Mesendoderm (in vitro differentiated cells): ENCODE data around the gene NAV1.
A peak's percentile ranks its signal among the peaks of the same experiment; 100 is the strongest.

Experiments used
- DNase-seq: peaks from one replicate; pipeline ENCODE4 v3.0.0; 2013
- H2AK5ac ChIP-seq: 2 replicates; pipeline ENCODE4 v1.6.1; 2013; ENCODE audit warnings: low read length, inconsistent platforms
- H2BK120ac ChIP-seq: 2 replicates; pipeline ENCODE4 v1.6.1; 2013; ENCODE audit warnings: low read depth, mild to moderate bottlenecking, low read length, moderate library complexity, mixed read lengths
- H2BK15ac ChIP-seq: replicated peaks from 2 replicates; pipeline ENCODE4 v1.6.1; 2013; ENCODE audit warnings: low read depth, mild to moderate bottlenecking, moderate library complexity
- H2BK5ac ChIP-seq: 2 replicates; pipeline ENCODE4 v1.6.1; 2013; ENCODE audit warnings: low read length, inconsistent platforms
- H3K18ac ChIP-seq: 2 replicates; pipeline ENCODE4 v1.6.1; 2013; ENCODE audit warnings: mild to moderate bottlenecking, low read length, mixed read lengths
- H3K23ac ChIP-seq: one replicate; pipeline ENCODE4 v1.6.1; 2013; ENCODE audit warnings: low read length
- H3K27ac ChIP-seq: 2 replicates; pipeline ENCODE4 v1.5.1; 2013; ENCODE audit warnings: low read depth, mild to moderate bottlenecking, inconsistent platforms, low read length, moderate library complexity
- H3K27me3 ChIP-seq: 2 replicates; pipeline ENCODE4 v1.6.1; 2013; ENCODE audit warnings: low read length, control low read depth, mild to moderate bottlenecking, inconsistent platforms; ENCODE audit not compliant: insufficient read depth, poor library complexity
- H3K36me3 ChIP-seq: 2 replicates; pipeline ENCODE4 v1.6.1; 2013; ENCODE audit warnings: low read length, inconsistent platforms; ENCODE audit not compliant: control insufficient read depth, insufficient read depth
- H3K4ac ChIP-seq: one replicate; pipeline ENCODE4 v1.6.1; 2013; ENCODE audit warnings: low read depth, mild to moderate bottlenecking, low read length, moderate library complexity
- H3K4me1 ChIP-seq: 2 replicates; pipeline ENCODE4 v1.6.1; 2013; ENCODE audit warnings: low read depth, low read length, inconsistent platforms; ENCODE audit not compliant: control insufficient read depth
- H3K4me2 ChIP-seq: 2 replicates; pipeline ENCODE4 v1.6.1; 2013; ENCODE audit warnings: low read length
- H3K4me3 ChIP-seq: 2 replicates; pipeline ENCODE4 v1.5.1; 2013; ENCODE audit warnings: mild to moderate bottlenecking, low read length
- H3K56ac ChIP-seq: one replicate; pipeline ENCODE4 v1.6.1; 2013; ENCODE audit warnings: low read length
- H3K79me1 ChIP-seq: 2 replicates; pipeline ENCODE4 v1.6.1; 2013; ENCODE audit warnings: low read length, inconsistent platforms
- H3K79me2 ChIP-seq: 2 replicates; pipeline ENCODE4 v1.6.1; 2013; ENCODE audit warnings: mild to moderate bottlenecking, low read length; ENCODE audit not compliant: control insufficient read depth, insufficient read depth
- H3K9ac ChIP-seq: 2 replicates; pipeline ENCODE4 v1.6.1; 2013; ENCODE audit warnings: low read length, inconsistent platforms
- H4K5ac ChIP-seq: one replicate; pipeline ENCODE4 v1.6.1; 2013; ENCODE audit warnings: low read length
- H4K8ac ChIP-seq: one replicate; pipeline ENCODE4 v1.6.1; 2013; ENCODE audit warnings: low read depth, mild to moderate bottlenecking, control low read depth, low read length, moderate library complexity
- WGBS: extraction: QIAGEN DNeasy Blood & Tissue Kit; methylation state at CpG from one replicate; pipeline ENCODE4 v1.1.7; 2013; ENCODE audit warnings: low lambda C conversion rate, missing lambda C conversion rate; ENCODE audit not compliant: insufficient coverage; ENCODE audit errors: extremely low coverage; 5-methylcytosine and 5-hydroxymethylcytosine counted together

The NAV1 gene

GRCh38 chr1:201509601-201510374, 29.1 kb upstream of the NAV1 start:
- Histone ChIP-seq H3K4ac (no peak overlapping the region), H2BK120ac (no peak overlapping the region), H3K9ac (no peak overlapping the region), H4K8ac (no peak overlapping the region), H3K56ac (no peak overlapping the region), H4K5ac (no peak overlapping the region), H3K23ac (no peak overlapping the region), H2BK15ac (no peak overlapping the region), H2BK5ac (no peak overlapping the region), H3K4me1 (peaks cover 7% of the 10 kb centered on the region), H3K36me3 (no peaks in the 10 kb centered on the region), H3K27me3 (no peaks in the 10 kb centered on the region), H3K79me2 (peaks cover 2% of the 10 kb centered on the region), H3K4me3 (no peak overlapping the region), H3K79me1 (peaks cover 2% of the 10 kb centered on the region), H3K27ac (no peak overlapping the region), H2AK5ac (no peak overlapping the region), H3K18ac (no peak overlapping the region), H3K4me2 (no peak overlapping the region)
- DNase-seq = no peak
- no CpG with 5 or more reads among the region's 2 CpGs for WGBS

GRCh38 chr1:201510734-201511133, 28.2 kb upstream of the NAV1 start:
- H4K5ac ChIP-seq = no peak overlapping the region
- no peak overlapping the region for H3K27ac ChIP-seq
- no peak overlapping the region for H4K8ac ChIP-seq
- H3K36me3 ChIP-seq = no peaks in the 10 kb centered on the region
- H3K4me2 ChIP-seq = no peak overlapping the region
- H3K9ac ChIP-seq = no peak overlapping the region
- no peak overlapping the region for H3K4ac ChIP-seq
- no peak for DNase-seq
- H3K56ac ChIP-seq = no peak overlapping the region
- H2BK120ac ChIP-seq = no peak overlapping the region
- H2BK5ac ChIP-seq = no peak overlapping the region
- H3K23ac ChIP-seq = no peak overlapping the region
- H2BK15ac ChIP-seq = no peak overlapping the region
- H2AK5ac ChIP-seq = no peak overlapping the region
- peaks cover 8% of the 10 kb centered on the region for H3K4me1 ChIP-seq
- H3K27me3 ChIP-seq = no peaks in the 10 kb centered on the region
- no peaks in the 10 kb centered on the region for H3K79me1 ChIP-seq
- no peaks in the 10 kb centered on the region for H3K79me2 ChIP-seq
- no peak overlapping the region for H3K4me3 ChIP-seq
- H3K18ac ChIP-seq = no peak overlapping the region
- no CpG with 5 or more reads among the region's 1 CpG for WGBS

GRCh38 chr1:201511396-201511940, 27.5 kb upstream of the NAV1 start:
- Histone ChIP-seq H3K79me2 (no peaks in the 10 kb centered on the region), H2BK15ac (no peak overlapping the region), H2BK120ac (no peak overlapping the region), H4K5ac (no peak overlapping the region), H3K27ac (peak overlapping the region; percentile 9), H4K8ac (no peak overlapping the region), H3K4me3 (no peak overlapping the region), H3K56ac (peak overlapping the region; percentile 66), H3K9ac (peak overlapping the region; percentile 16), H3K79me1 (no peaks in the 10 kb centered on the region), H2BK5ac (no peak overlapping the region), H2AK5ac (no peak overlapping the region), H3K4me1 (peaks cover 8% of the 10 kb centered on the region), H3K23ac (no peak overlapping the region), H3K4me2 (no peak overlapping the region), H3K27me3 (no peaks in the 10 kb centered on the region), H3K36me3 (no peaks in the 10 kb centered on the region), H3K4ac (peak overlapping the region; percentile 56), H3K18ac (no peak overlapping the region)
- WGBS = no CpG with 5 or more reads among the region's 6 CpGs
- DNase-seq = no peak

GRCh38 chr1:201511941-201512539, 26.9 kb upstream of the NAV1 start:
- peak; percentile 91 for DNase-seq
- peak overlapping the region; percentile 73 for H3K56ac ChIP-seq
- H3K4me1 ChIP-seq = peaks cover 8% of the 10 kb centered on the region
- H3K9ac ChIP-seq = peak overlapping the region; percentile 11
- WGBS = no CpG with 5 or more reads among the region's 6 CpGs
- H2BK5ac ChIP-seq = no peak overlapping the region
- no peak overlapping the region for H3K4me3 ChIP-seq
- H4K5ac ChIP-seq = no peak overlapping the region
- H3K27me3 ChIP-seq = no peaks in the 10 kb centered on the region
- H4K8ac ChIP-seq = no peak overlapping the region
- H3K27ac ChIP-seq = peak overlapping the region; percentile 5
- H3K79me1 ChIP-seq = no peaks in the 10 kb centered on the region
- H3K79me2 ChIP-seq = no peaks in the 10 kb centered on the region
- H3K23ac ChIP-seq = no peak overlapping the region
- no peak overlapping the region for H2AK5ac ChIP-seq
- H2BK15ac ChIP-seq = no peak overlapping the region
- no peaks in the 10 kb centered on the region for H3K36me3 ChIP-seq
- H3K4me2 ChIP-seq = no peak overlapping the region
- H3K18ac ChIP-seq = peak overlapping the region; percentile 3
- H3K4ac ChIP-seq = no peak overlapping the region
- H2BK120ac ChIP-seq = no peak overlapping the region

GRCh38 chr1:201513498-201514243, 25.3 kb upstream of the NAV1 start:
- no CpG with 5 or more reads among the region's 6 CpGs for WGBS
- Histone ChIP-seq H4K5ac (no peak overlapping the region), H3K4me1 (peaks cover 8% of the 10 kb centered on the region), H3K79me2 (no peaks in the 10 kb centered on the region), H3K27ac (no peak overlapping the region), H3K36me3 (no peaks in the 10 kb centered on the region), H3K18ac (no peak overlapping the region), H2BK15ac (no peak overlapping the region), H3K9ac (no peak overlapping the region), H3K4me3 (no peak overlapping the region), H3K56ac (peak overlapping the region; percentile 57), H2BK5ac (peak overlapping the region; percentile 45), H3K27me3 (no peaks in the 10 kb centered on the region), H3K4me2 (no peak overlapping the region), H3K23ac (no peak overlapping the region), H3K4ac (no peak overlapping the region), H4K8ac (no peak overlapping the region), H2BK120ac (no peak overlapping the region), H3K79me1 (no peaks in the 10 kb centered on the region), H2AK5ac (peak overlapping the region; percentile 79)
- DNase-seq = peak; percentile 87
